Stimulated activated naive CD8-positive, alpha-beta T cell treated with anti-CD3 and anti-CD28 coated beads, Interleukin-15, Interleukin-2, amounts not matched to agents 100 ng/mL and 50 ng/mL, for 24 hours (primary cell): ENCODE data around the gene ANKRD13C.
A peak's percentile ranks its signal among the peaks of the same experiment; 100 is the strongest.

Experiments
- H3K27ac Mint-ChIP-seq: one replicate; pipeline ENCODE4 v1.8.0; 2021; ENCODE audit warnings: mild to moderate bottlenecking, mixed read lengths
- H3K27me3 Mint-ChIP-seq: one replicate; pipeline ENCODE4 v1.8.0; 2021; ENCODE audit warnings: mixed read lengths
- H3K36me3 Mint-ChIP-seq: one replicate; pipeline ENCODE4 v1.8.0; 2021; ENCODE audit warnings: low read depth, mixed read lengths
- H3K4me1 Mint-ChIP-seq: one replicate; pipeline ENCODE4 v1.8.0; 2021; ENCODE audit warnings: low read depth, mixed read lengths
- H3K4me3 Mint-ChIP-seq: one replicate; pipeline ENCODE4 v1.8.0; 2021; ENCODE audit warnings: mild to moderate bottlenecking, mixed read lengths
- H3K9me3 Mint-ChIP-seq: one replicate; pipeline ENCODE4 v1.8.0; 2021; ENCODE audit warnings: mixed read lengths

ANKRD13C gene

DNA sequence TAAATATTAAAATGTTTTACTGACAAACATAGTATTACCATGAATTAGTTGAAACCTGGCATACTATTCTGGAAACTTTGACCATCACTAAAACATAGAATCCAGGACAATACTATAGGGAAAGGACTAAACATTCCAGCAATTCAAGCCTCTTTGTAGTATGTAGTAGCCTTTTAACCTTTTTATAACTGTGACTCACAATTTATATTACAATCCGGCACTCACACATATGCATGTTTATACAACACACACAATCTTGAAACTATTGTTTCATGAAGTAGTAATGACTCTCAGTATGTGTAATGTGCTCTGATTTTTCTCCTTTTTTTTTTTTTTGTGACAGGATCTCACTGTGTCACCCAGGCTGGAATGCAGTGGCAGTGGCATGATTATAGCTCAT, 64.3 kb downstream of the ANKRD13C start:
- H3K9me3 Mint-ChIP-seq, result no peaks in the 10 kb centered on the region
- H3K4me1 Mint-ChIP-seq, result no peaks in the 10 kb centered on the region
- H3K27ac Mint-ChIP-seq, result no peak overlapping the region
- H3K27me3 Mint-ChIP-seq, result no peaks in the 10 kb centered on the region
- H3K4me3 Mint-ChIP-seq, result no peak overlapping the region
- H3K36me3 Mint-ChIP-seq, result peaks cover 44% of the 10 kb centered on the region

DNA sequence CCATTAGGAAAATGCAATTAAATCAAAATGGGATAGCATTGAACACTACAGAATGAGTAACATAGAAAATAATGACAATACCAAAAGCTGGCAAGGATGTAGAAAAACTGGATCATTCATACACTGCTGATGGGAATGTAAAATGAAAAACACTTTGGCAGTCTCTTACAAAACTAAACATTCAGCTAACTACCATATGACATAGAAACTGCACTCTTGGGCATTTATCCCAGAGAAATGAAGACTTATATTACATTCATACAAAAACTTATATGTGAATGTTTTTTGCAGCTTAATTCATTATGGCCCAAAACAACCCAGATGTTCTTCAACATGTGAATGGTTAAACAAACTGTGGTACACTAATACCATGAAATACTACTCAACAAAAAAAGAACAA, 66.4 kb downstream of the ANKRD13C start:
- Mint-ChIP-seq H3K36me3 (peaks cover 40% of the 10 kb centered on the region), H3K27ac (no peak overlapping the region), H3K4me3 (no peak overlapping the region), H3K4me1 (no peaks in the 10 kb centered on the region), H3K27me3 (no peaks in the 10 kb centered on the region), H3K9me3 (no peaks in the 10 kb centered on the region)

- peaks cover 36% of the 10 kb centered on the region for H3K36me3 Mint-ChIP-seq
- H3K9me3 Mint-ChIP-seq, result no peaks in the 10 kb centered on the region
- no peak overlapping the region for H3K4me3 Mint-ChIP-seq
- no peaks in the 10 kb centered on the region for H3K27me3 Mint-ChIP-seq
- no peaks in the 10 kb centered on the region for H3K4me1 Mint-ChIP-seq
- H3K27ac Mint-ChIP-seq, result no peak overlapping the region
These were observed 68.1 kb downstream of the ANKRD13C start for GRCh38 chr1:70286453-70286852.

DNA sequence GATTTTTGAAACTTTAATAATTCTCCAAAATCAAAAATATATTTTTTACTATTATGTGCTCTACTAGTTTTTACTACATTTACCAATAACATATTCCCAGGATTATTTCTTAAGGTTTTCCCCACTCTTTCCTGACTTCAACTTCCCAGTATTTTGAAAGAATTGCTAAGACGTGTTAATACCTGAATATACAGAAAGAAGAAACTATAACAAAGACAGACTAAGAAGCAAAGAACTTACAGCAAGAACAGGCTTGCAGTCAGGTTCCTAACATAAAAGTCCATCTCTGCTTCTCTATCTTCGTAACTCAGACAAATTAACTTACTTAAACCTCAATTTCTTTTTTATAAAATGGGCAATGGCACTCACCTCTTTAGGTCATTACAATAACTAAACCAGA, 70.2 kb downstream of the ANKRD13C start:
- H3K4me3 Mint-ChIP-seq, result no peak overlapping the region
- H3K27me3 Mint-ChIP-seq, result no peaks in the 10 kb centered on the region
- no peaks in the 10 kb centered on the region for H3K4me1 Mint-ChIP-seq
- no peak overlapping the region for H3K27ac Mint-ChIP-seq
- H3K9me3 Mint-ChIP-seq, result no peaks in the 10 kb centered on the region
- peaks cover 30% of the 10 kb centered on the region for H3K36me3 Mint-ChIP-seq

DNA sequence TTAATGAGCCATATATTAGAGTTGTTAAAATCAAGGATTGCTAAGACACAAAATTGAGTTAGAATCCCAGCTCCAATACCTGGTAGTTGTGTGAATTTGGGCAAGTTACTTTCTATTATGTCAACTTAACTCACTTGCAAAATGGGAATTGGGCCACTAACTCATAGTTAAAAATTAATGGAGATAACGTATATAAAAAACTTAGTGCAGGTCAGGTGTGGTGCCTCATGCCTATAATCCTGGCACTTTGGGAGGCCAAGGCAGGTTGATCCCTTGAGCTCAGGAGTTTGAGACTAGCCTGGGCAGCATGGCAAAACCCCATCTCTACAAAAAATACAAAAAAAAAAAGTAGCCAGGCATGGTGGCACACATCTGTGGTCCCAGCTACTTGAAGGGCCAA, 75.8 kb downstream of the ANKRD13C start:
- no peaks in the 10 kb centered on the region for H3K4me1 Mint-ChIP-seq
- H3K4me3 Mint-ChIP-seq, result no peak overlapping the region
- H3K36me3 Mint-ChIP-seq, result peaks cover 40% of the 10 kb centered on the region
- no peak overlapping the region for H3K27ac Mint-ChIP-seq
- no peaks in the 10 kb centered on the region for H3K27me3 Mint-ChIP-seq
- no peaks in the 10 kb centered on the region for H3K9me3 Mint-ChIP-seq

DNA sequence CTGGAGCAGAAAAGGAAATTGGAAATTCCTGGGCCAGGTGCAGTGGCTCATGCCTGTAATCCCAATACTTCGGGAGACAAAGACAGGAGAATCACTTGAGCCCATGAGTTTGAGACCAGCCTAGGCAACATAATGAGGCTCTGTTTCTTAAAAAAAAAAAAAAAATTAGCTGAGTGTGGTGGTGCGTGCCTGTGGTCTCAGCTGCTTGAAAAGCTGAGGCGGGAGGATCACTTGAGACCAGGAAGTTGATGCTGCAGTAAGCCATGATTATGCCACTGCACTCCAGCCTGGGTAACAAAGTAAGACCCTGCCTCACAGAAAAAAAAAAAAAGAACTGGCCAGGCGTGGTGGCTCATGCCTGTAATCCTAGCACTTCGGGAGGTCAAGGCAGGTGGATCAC, 76.6 kb downstream of the ANKRD13C start:
- H3K27ac Mint-ChIP-seq, result no peak overlapping the region

DNA sequence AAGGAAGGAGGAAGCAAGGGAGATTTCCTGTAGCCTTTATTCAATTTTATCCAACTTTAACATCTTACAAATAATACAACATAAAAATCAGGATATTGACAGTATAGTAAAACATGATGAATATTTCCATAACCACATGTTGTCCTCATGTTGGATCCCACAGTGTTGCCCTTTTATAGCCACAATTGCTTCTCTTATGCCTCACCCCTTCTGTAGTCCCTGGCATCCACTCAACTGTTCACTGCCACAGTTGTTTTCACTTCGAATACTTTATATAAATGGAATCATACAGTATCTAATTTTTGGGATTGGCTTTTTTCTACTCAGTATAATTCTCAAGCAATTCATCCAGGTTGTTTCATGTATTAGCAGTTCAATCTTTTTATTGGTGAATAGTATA, 88.6 kb downstream of the ANKRD13C start:
- peaks cover 4% of the 10 kb centered on the region for H3K9me3 Mint-ChIP-seq
- no peak overlapping the region for H3K27ac Mint-ChIP-seq
- H3K36me3 Mint-ChIP-seq, result peaks cover 60% of the 10 kb centered on the region
- no peak overlapping the region for H3K4me3 Mint-ChIP-seq
- H3K27me3 Mint-ChIP-seq, result no peaks in the 10 kb centered on the region
- H3K4me1 Mint-ChIP-seq, result no peaks in the 10 kb centered on the region

More for the DNA sequence above, 76.6 kb downstream of the ANKRD13C start:
- no peak overlapping the region for H3K4me3 Mint-ChIP-seq
- H3K9me3 Mint-ChIP-seq, result no peaks in the 10 kb centered on the region
- H3K4me1 Mint-ChIP-seq, result no peaks in the 10 kb centered on the region
- H3K36me3 Mint-ChIP-seq, result peaks cover 48% of the 10 kb centered on the region
- no peaks in the 10 kb centered on the region for H3K27me3 Mint-ChIP-seq

GRCh38 chr1:70264839-70265238, 89.7 kb downstream of the ANKRD13C start:
- Mint-ChIP-seq H3K4me1 (no peaks in the 10 kb centered on the region), H3K4me3 (no peak overlapping the region), H3K9me3 (peaks cover 4% of the 10 kb centered on the region), H3K27ac (peak overlapping the region; percentile 9), H3K36me3 (peaks cover 59% of the 10 kb centered on the region), H3K27me3 (no peaks in the 10 kb centered on the region)

GRCh38 chr1:70256664-70257063, 97.9 kb downstream of the ANKRD13C start:
- H3K27ac Mint-ChIP-seq, result no peak overlapping the region
- no peaks in the 10 kb centered on the region for H3K9me3 Mint-ChIP-seq
- peaks cover 11% of the 10 kb centered on the region for H3K36me3 Mint-ChIP-seq
- H3K27me3 Mint-ChIP-seq, result no peaks in the 10 kb centered on the region
- H3K4me1 Mint-ChIP-seq, result no peaks in the 10 kb centered on the region
- H3K4me3 Mint-ChIP-seq, result no peak overlapping the region

- Mint-ChIP-seq H3K4me3 (no peak overlapping the region), H3K9me3 (no peaks in the 10 kb centered on the region), H3K4me1 (peaks cover 25% of the 10 kb centered on the region), H3K27ac (peak overlapping the region; percentile 67), H3K27me3 (no peaks in the 10 kb centered on the region), H3K36me3 (peaks cover 81% of the 10 kb centered on the region)
These were observed 105.8 kb downstream of the ANKRD13C start for GRCh38 chr1:70248729-70249128.

DNA sequence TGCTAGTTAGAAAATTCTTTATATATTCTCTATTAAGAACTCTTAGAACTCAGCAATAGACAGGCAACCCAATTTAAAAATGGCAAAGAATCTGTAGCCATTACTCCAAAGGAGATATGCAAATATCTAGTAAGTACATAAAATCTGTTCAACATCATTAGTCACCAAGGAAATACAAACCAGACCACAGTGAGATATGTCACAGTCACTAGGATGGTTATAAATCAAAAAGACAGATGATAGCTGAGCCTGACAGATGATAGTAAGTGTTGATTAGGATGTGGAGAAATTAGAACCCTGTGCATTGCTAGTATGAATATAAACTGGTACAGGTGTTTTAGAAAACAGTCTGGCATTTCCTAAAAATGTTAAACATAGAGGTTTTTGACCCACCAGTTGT, 106.8 kb downstream of the ANKRD13C start:
- H3K9me3 Mint-ChIP-seq, result no peaks in the 10 kb centered on the region
- peaks cover 25% of the 10 kb centered on the region for H3K4me1 Mint-ChIP-seq
- no peaks in the 10 kb centered on the region for H3K27me3 Mint-ChIP-seq
- H3K4me3 Mint-ChIP-seq, result no peak overlapping the region
- peaks cover 91% of the 10 kb centered on the region for H3K36me3 Mint-ChIP-seq
- H3K27ac Mint-ChIP-seq, result no peak overlapping the region

DNA sequence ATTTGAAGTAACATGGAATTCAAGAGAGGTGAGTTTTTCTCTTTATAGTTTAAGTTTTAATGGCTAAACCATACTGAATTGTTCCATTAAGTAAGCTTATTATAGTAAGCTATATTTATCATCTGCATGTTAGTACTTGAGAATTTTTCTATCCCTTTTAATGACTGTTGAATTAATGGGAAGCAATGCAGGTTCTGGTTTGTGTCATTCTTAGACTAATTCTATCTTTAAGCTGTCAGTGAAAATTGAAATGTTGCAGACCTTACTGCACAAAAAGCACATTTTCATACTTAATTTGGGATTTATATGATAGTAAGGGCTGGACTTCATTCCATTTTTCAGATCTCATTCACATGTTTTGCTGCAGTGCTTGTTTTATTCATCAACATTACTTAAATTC, 107.4 kb downstream of the ANKRD13C start:
- Mint-ChIP-seq H3K27me3 (no peaks in the 10 kb centered on the region), H3K36me3 (peaks cover 90% of the 10 kb centered on the region), H3K27ac (peak overlapping the region; percentile 28), H3K4me3 (no peak overlapping the region), H3K4me1 (peaks cover 25% of the 10 kb centered on the region), H3K9me3 (no peaks in the 10 kb centered on the region)

DNA sequence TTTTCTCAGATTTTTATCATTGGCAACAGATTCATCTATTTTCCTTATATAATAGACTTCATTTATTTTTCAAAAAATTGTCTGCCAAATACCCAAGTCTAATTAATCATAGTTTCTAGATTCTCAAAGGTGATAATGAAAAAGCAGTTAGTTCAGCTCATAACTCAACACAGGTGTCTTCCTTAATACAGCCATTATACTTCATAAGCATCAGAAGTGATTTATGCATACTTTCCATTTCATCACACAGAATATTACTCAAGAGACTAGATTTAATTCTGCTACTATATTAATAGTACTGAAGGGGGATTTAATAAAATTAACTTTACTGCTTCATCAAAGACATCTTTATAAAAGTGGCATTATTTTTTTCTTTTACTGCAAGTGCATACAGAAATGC, 114.6 kb downstream of the ANKRD13C start:
- no peaks in the 10 kb centered on the region for H3K9me3 Mint-ChIP-seq
- no peaks in the 10 kb centered on the region for H3K27me3 Mint-ChIP-seq
- no peak overlapping the region for H3K4me3 Mint-ChIP-seq
- H3K27ac Mint-ChIP-seq, result no peak overlapping the region
- H3K4me1 Mint-ChIP-seq, result no peaks in the 10 kb centered on the region
- H3K36me3 Mint-ChIP-seq, result peaks cover 76% of the 10 kb centered on the region

DNA sequence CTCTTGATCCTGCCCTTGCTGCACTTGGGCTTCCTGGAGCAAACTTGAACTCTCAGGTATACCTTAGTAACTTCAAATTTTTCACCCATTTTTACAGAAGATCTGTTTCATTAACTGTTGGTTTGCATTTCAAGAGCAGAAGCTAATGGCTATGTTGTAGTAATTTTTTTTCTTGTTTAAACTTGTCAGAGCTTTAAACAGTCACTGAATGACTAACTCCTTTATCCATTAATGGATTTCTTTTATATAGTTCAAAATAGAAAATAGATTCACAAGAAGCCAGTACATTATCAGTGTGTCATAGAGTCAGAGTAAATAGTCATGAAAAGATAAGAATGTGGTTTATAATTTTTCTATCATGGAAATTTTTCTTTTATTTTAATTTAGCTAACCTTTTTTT, 119.8 kb downstream of the ANKRD13C start:
- Mint-ChIP-seq H3K36me3 (peaks cover 71% of the 10 kb centered on the region), H3K27ac (no peak overlapping the region)

GRCh38 chr1:70231475-70231874, 123.0 kb downstream of the ANKRD13C start:
- Mint-ChIP-seq H3K36me3 (peaks cover 79% of the 10 kb centered on the region), H3K4me1 (peaks cover 17% of the 10 kb centered on the region), H3K4me3 (no peak overlapping the region), H3K27ac (no peak overlapping the region), H3K9me3 (no peaks in the 10 kb centered on the region), H3K27me3 (no peaks in the 10 kb centered on the region)

More for the DNA sequence above, 119.8 kb downstream of the ANKRD13C start:
- no peaks in the 10 kb centered on the region for H3K27me3 Mint-ChIP-seq
- H3K9me3 Mint-ChIP-seq, result no peaks in the 10 kb centered on the region
- H3K4me3 Mint-ChIP-seq, result no peak overlapping the region
- H3K4me1 Mint-ChIP-seq, result peaks cover 1% of the 10 kb centered on the region

DNA sequence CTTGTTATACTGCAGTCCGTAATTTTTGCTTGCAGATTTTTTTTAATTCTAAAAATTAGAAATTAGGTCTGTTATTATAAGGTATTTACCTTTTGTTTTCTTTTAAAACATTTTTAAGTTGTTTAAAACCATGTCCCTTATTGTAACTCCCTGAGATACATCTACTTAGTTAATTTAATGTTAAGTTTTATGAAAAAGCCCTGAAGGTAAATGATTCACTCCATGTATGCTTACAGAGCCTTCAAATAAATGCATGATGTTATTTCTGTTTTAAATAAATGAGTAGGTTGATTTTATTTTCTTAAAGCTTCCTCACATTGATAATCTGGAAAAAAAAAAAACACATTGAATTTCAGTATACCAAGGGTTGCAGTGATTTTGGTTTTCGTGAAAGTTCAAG, 125.9 kb downstream of the ANKRD13C start:
- Mint-ChIP-seq H3K36me3 (peaks cover 72% of the 10 kb centered on the region), H3K4me3 (no peak overlapping the region), H3K4me1 (peaks cover 36% of the 10 kb centered on the region), H3K27me3 (no peaks in the 10 kb centered on the region), H3K9me3 (no peaks in the 10 kb centered on the region), H3K27ac (no peak overlapping the region)
